ENCODE measurements around the gene MYCBP. TPM values are rescaled to one million over a fixed set of nuclear protein-coding genes. Genes with fewer than 3 reads are reported as not detected.
A peak's percentile ranks its signal among the peaks of the same experiment; 100 is the strongest.
"Not testable (repeated sequence)": the region's sequence is repeated elsewhere in the genome, so short reads cannot be mapped to it uniquely, and the experiment has no call there.

Gene MYCBP
- total and polyA plus RNA-seq, 2 of the 13 experiments (the other 11 are each of a cell fraction or from before 2014, with no cell fraction given) = 11.4 to 30.4 TPM

DNA sequence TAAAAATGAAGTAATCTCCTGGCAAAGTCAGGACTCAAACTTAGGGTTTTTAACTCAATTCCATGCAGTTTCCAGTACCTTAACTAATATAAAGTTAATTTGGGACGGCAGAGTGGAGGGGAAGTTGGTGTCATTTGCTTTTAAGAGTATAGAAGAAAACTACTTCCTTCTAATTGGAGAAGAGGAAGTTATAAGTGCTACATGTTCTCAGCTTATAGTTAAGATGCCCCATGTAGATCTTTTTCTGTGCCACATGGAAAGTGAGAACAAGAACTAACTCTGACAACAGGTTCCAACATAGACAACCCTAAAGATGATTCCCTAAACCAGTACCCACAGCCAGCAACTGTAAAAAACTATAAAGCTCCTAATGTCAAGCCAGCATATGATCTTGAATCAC lies 25.1 kb downstream of the MYCBP start (continued):
- TF ChIP-seq U2AF1 (optimal IDR thresholded peaks at IDR 0.05; ENCODE audit: low read depth, low read length) = no peak
- no peak for TF ChIP-seq ZNF670 (CRISPR knock-in tag; IDR thresholded peaks at IDR 0.05; ENCODE audit: borderline replicate concordance)
- TF ChIP-seq ZNF709 (CRISPR knock-in tag; IDR thresholded peaks at IDR 0.05) = no peak
- no peak for TF ChIP-seq ZNF160 (CRISPR knock-in tag; IDR thresholded peaks at IDR 0.05)
- no peak for TF ChIP-seq SALL1 (CRISPR knock-in tag; IDR thresholded peaks at IDR 0.05)
- TF ChIP-seq ZNF564 (CRISPR knock-in tag; IDR thresholded peaks at IDR 0.05) = no peak
- TF ChIP-seq ZNF850 (CRISPR knock-in tag; conservative IDR thresholded peaks at IDR 0.05) = no peak
- TF ChIP-seq ZNF792 (CRISPR knock-in tag; IDR thresholded peaks at IDR 0.05) = no peak
- TF ChIP-seq ZNF501 (CRISPR knock-in tag; IDR thresholded peaks at IDR 0.05) = no peak
- no peak for TF ChIP-seq TBX2 (CRISPR knock-in tag; IDR thresholded peaks at IDR 0.05; ENCODE audit: borderline replicate concordance)

DNA sequence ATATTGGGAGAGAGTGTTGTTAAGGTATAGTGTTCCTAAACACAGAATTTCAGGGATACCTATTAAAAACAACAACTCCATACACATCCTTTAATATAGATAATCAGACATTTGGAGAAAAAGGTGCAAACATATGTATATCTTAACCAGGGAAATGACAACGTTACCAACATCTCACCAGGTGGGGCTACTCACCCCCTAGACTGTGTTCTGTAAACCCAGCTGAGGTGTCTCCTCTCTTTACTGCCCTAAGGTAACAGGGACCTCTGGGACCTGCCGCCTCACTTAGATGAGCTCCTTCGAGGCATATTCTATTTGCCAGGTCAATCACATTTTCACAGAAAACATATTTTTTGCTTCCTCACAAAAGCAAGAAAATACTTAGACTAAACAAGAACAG lies 26.9 kb downstream of the MYCBP start:
- ChIA-PET CTCF (ENCODE audit: low intra/inter-chr PET ratio, low total read pairs) (no interaction called here), POLR2A (no interaction called here)
- in situ Hi-C loops (cut with HindIII; ENCODE audit: extremely low pct_ligation_motif_present, low pct_unique_long_range_greater_than_20kb) = no loop called here
- no peaks in the 10 kb centered on the region for H3K4me1 ChIP-seq (ENCODE audit: insufficient read depth, low read length)
- no peak overlapping the region for H3K27ac ChIP-seq (ENCODE audit: extremely low read length, insufficient read depth, low read length)
- ATAC-seq (no peak), FAIRE-seq (no peak), DNase-seq (ENCODE audit: low spot score) (no peak)
- no peaks in the 10 kb centered on the region for H3K27me3 ChIP-seq (ENCODE audit: control insufficient read depth in 1 of 2, insufficient read depth in 2 of 2, low read length in 2 of 2)
- H3K79me2 ChIP-seq (ENCODE audit: insufficient read depth, low read length) = no peaks in the 10 kb centered on the region
- H4K20me1 ChIP-seq (ENCODE audit: insufficient read depth, low read length) = no peaks in the 10 kb centered on the region
- TF ChIP-seq STAG1 (CRISPR knock-in tag; IDR thresholded peaks at IDR 0.05) (peak; percentile 53), CBFB (CRISPR knock-in tag; IDR thresholded peaks at IDR 0.05) (no peak), ZNF724P (CRISPR knock-in tag; IDR thresholded peaks at IDR 0.05; ENCODE audit: borderline replicate concordance) (no peak), HDAC6 (IDR thresholded peaks at IDR 0.05; ENCODE audit: low read depth, low read length) (no peak), ZNF782 (CRISPR knock-in tag; IDR thresholded peaks at IDR 0.05; ENCODE audit: borderline replicate concordance) (no peak), SMYD3 (CRISPR knock-in tag; IDR thresholded peaks at IDR 0.05) (no peak), EEA1 (CRISPR knock-in tag; IDR thresholded peaks at IDR 0.05; ENCODE audit: borderline replicate concordance) (no peak)
- TF ChIP-seq, protein P1, sequence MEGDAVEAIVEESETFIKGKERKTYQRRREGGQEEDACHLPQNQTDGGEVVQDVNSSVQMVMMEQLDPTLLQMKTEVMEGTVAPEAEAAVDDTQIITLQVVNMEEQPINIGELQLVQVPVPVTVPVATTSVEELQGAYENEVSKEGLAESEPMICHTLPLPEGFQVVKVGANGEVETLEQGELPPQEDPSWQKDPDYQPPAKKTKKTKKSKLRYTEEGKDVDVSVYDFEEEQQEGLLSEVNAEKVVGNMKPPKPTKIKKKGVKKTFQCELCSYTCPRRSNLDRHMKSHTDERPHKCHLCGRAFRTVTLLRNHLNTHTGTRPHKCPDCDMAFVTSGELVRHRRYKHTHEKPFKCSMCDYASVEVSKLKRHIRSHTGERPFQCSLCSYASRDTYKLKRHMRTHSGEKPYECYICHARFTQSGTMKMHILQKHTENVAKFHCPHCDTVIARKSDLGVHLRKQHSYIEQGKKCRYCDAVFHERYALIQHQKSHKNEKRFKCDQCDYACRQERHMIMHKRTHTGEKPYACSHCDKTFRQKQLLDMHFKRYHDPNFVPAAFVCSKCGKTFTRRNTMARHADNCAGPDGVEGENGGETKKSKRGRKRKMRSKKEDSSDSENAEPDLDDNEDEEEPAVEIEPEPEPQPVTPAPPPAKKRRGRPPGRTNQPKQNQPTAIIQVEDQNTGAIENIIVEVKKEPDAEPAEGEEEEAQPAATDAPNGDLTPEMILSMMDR (CRISPR knock-in tag; IDR thresholded peaks at IDR 0.05) = peak; percentile 25; the same call in 1 of the 2 replicates
- H3K9ac ChIP-seq (ENCODE audit: insufficient read depth, low read depth, low read length) = no peak overlapping the region
- H3K4me3 ChIP-seq (replicated peaks in 1 of 3; ENCODE audit: insufficient read depth in 1 of 3, low read depth in 2 of 3, low read length in 3 of 3) = no peak overlapping the region
- peaks cover 6 to 50% of the 10 kb centered on the region in 2 experiments for H3K36me3 ChIP-seq (replicated peaks in 1 of 2; ENCODE audit: control insufficient read depth in 1 of 2, insufficient read depth in 2 of 2, low read length in 2 of 2)
- intact Hi-C loops (cut with micrococcal nuclease; ENCODE audit: unreplicated experiment) = no loop called here
- WGBS (ENCODE audit: low lambda C conversion rate) = 78% methylated on average over 3 of the region's 3 CpGs
- no TSS peak for BruUV-seq (replicated peaks)
- H3K4me2 ChIP-seq (ENCODE audit: low read depth, low read length) = no peak overlapping the region
- H2AFZ ChIP-seq (ENCODE audit: low read length) = no peak overlapping the region
- no peaks in the 10 kb centered on the region for H3K9me3 ChIP-seq (ENCODE audit: low read length)

DNA sequence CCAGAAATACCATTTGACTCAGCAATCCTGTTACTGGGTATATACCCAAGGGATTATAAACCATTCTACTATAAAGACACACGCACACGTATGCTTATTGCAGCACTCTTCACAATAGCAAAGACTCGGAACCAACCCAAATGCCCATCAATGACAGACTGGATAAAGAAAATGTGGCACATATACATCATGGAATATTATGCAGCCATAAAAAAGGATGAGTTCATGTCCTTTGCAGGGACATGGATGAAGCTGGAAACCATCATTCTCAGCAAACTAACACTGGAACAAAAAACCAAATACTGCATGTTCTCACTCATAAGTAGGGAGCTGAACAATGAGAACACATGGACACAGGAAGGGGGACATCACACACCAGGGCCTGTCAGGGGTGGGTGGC lies 28.1 kb downstream of the MYCBP start:
- POLR2A ChIA-PET; H3K27me3 ChIP-seq (ENCODE audit: control insufficient read depth in 1 of 2, insufficient read depth in 2 of 2, low read length in 2 of 2); intact Hi-C loops (cut with micrococcal nuclease; ENCODE audit: unreplicated experiment); BruUV-seq (replicated peaks); DNase-seq (ENCODE audit: low spot score); FAIRE-seq; H3K4me3 ChIP-seq (replicated peaks in 1 of 3; ENCODE audit: insufficient read depth in 1 of 3, low read depth in 2 of 3, low read length in 3 of 3); H3K4me1 ChIP-seq (ENCODE audit: insufficient read depth, low read length); H3K4me2 ChIP-seq (ENCODE audit: low read depth, low read length); CTCF ChIA-PET (ENCODE audit: low intra/inter-chr PET ratio, low total read pairs); H4K20me1 ChIP-seq (ENCODE audit: insufficient read depth, low read length); H3K9me3 ChIP-seq (ENCODE audit: low read length); H3K27ac ChIP-seq (ENCODE audit: extremely low read length, insufficient read depth, low read length); ATAC-seq; in situ Hi-C loops (cut with HindIII; ENCODE audit: extremely low pct_ligation_motif_present, low pct_unique_long_range_greater_than_20kb); H2AFZ ChIP-seq (ENCODE audit: low read length); H3K79me2 ChIP-seq (ENCODE audit: insufficient read depth, low read length); H3K9ac ChIP-seq (ENCODE audit: insufficient read depth, low read depth, low read length): not testable (repeated sequence)
- H3K36me3 ChIP-seq (replicated peaks in 1 of 2; ENCODE audit: control insufficient read depth in 1 of 2, insufficient read depth in 2 of 2, low read length in 2 of 2) = peaks cover 7 to 51% of the 10 kb centered on the region in 2 experiments; a peak in 4 of 5 replicates
- WGBS (ENCODE audit: low lambda C conversion rate) = 100% methylated on average over 3 of the region's 3 CpGs

Measured in HepG2 (cell line).